ENCODE measurements around the gene SC5D. TPM values are rescaled to one million over a fixed set of nuclear protein-coding genes. Genes with fewer than 3 reads are reported as not detected.

The SC5D gene
- total RNA-seq, 2 donors from 2014 or later = 61.6 to 86.6 TPM

DNA sequence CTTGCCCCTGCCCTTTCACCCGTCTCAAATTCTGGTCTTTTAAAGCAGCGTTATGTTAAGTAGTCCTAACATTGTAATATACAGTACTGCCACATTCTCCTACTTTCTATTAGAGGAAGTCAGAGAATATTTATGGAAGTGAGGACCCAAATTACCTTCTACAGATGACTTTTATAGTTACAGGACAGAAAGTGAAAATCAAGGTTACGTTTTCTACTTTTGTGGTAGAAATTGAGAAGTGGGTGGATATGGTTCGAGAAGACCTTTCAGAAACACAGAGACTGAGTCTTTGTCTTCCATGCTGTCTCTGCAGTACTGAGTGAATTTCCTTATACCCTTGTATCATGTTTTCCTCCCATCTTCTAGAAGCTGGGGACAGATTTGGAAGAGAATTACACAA, 17.1 kb downstream of the SC5D start:
- 94% methylated on average over 4 of the region's 4 CpGs for WGBS
- no peak for TF ChIP-seq POLR2AphosphoS5 (IDR thresholded peaks at IDR 0.05)
- Histone ChIP-seq H3K4me3 (no peak overlapping the region), H3K9me3 (no peaks in the 10 kb centered on the region), H3K4me1 (replicated peaks) (no peaks in the 10 kb centered on the region), H3K27ac (no peak overlapping the region), H3K27me3 (replicated peaks; ENCODE audit: insufficient read depth) (no peaks in the 10 kb centered on the region), H3K36me3 (no peaks in the 10 kb centered on the region)
- DNase-seq (ENCODE audit: low spot score) = no peak
- intact Hi-C loops (cut with DNase I) = loop anchor here (10.0 kb wide), 1 partner anchor 1195 kb away; no protein-coding TSS in a partner anchor

DNA sequence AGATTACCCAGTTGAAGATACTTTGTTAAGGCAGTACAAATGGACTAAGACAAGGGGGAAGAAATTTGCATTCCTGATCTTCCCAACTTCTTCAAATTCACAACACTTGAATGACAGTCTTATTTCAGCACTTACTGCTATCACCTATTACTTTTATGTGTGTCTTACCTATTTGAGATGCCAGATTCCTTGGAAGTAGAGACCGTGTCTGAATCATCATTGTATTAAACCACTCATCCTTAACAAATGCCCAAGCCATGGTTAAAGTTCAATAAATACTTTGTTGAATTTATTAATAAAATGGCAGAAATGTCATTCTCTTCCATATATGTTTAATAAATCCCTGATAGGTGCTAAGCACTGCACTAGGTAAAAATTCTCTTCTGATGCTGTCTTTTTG, 18.3 kb downstream of the SC5D start:
- Histone ChIP-seq H3K27ac (no peak overlapping the region), H3K27me3 (replicated peaks; ENCODE audit: insufficient read depth) (no peaks in the 10 kb centered on the region), H3K4me1 (replicated peaks) (no peaks in the 10 kb centered on the region), H3K9me3 (no peaks in the 10 kb centered on the region), H3K36me3 (no peaks in the 10 kb centered on the region), H3K4me3 (no peak overlapping the region)
- intact Hi-C loops (cut with DNase I) = loop anchor here (10.0 kb wide), 1 partner anchor 1194 kb away; no protein-coding TSS in a partner anchor
- DNase-seq (ENCODE audit: low spot score) = no peak
- 89% methylated on average over 1 of the region's 1 CpG for WGBS
- TF ChIP-seq POLR2A (IDR thresholded peaks at IDR 0.05) = no peak
- TF ChIP-seq, protein P1, sequence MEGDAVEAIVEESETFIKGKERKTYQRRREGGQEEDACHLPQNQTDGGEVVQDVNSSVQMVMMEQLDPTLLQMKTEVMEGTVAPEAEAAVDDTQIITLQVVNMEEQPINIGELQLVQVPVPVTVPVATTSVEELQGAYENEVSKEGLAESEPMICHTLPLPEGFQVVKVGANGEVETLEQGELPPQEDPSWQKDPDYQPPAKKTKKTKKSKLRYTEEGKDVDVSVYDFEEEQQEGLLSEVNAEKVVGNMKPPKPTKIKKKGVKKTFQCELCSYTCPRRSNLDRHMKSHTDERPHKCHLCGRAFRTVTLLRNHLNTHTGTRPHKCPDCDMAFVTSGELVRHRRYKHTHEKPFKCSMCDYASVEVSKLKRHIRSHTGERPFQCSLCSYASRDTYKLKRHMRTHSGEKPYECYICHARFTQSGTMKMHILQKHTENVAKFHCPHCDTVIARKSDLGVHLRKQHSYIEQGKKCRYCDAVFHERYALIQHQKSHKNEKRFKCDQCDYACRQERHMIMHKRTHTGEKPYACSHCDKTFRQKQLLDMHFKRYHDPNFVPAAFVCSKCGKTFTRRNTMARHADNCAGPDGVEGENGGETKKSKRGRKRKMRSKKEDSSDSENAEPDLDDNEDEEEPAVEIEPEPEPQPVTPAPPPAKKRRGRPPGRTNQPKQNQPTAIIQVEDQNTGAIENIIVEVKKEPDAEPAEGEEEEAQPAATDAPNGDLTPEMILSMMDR (IDR thresholded peaks at IDR 0.05) = no peak
- no peak for TF ChIP-seq POLR2AphosphoS5 (IDR thresholded peaks at IDR 0.05)

DNA sequence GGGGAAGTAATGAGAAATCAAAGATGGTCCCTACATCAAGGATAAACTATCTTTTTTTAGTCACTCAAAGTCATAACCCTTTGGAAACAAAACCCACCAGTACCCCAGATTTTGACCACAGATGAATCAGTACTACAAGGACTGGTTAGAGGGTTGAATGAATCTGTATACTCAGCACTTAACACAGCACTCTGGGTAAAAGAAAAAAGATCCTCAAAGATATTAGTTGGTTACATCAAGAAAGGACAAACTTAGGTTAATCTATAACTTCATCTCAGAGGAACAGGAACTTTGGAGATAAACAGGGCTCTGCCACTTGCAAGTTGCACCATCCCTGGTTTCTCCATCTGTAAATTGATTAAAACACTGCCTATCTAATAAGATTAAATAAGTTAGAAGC, 18.8 kb downstream of the SC5D start:
- intact Hi-C loops (cut with DNase I) = loop anchor here (10.0 kb wide), 1 partner anchor 1193 kb away; no protein-coding TSS in a partner anchor
- Histone ChIP-seq H3K4me3 (no peak overlapping the region), H3K9me3 (no peaks in the 10 kb centered on the region), H3K4me1 (replicated peaks) (no peaks in the 10 kb centered on the region), H3K27me3 (replicated peaks; ENCODE audit: insufficient read depth) (no peaks in the 10 kb centered on the region), H3K27ac (no peak overlapping the region), H3K36me3 (no peaks in the 10 kb centered on the region)
- no peak for DNase-seq (ENCODE audit: low spot score)
- TF ChIP-seq POLR2A (IDR thresholded peaks at IDR 0.05) = no peak
- TF ChIP-seq POLR2AphosphoS5 (IDR thresholded peaks at IDR 0.05) = no peak

DNA sequence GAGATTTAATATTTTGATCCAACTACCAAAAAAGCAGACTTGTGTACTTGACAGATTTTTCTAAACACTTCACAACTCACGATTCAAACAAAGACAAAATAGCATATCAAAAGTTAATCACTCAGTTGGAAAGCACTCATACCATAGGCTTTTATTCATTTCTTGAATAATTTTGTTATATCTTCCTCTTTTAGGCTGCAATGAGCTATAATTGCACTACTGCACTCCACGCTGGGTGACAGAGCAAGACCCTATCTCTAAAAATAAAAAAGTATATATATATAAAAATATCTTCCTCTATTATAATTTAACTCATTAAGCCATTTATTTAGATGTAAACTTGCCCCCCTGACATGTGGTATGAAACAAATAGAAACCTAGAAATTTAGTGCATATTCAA, 19.9 kb downstream of the SC5D start:
- TF ChIP-seq, protein P1 (IDR thresholded peaks at IDR 0.05) = no peak
- no peak for TF ChIP-seq POLR2AphosphoS5 (IDR thresholded peaks at IDR 0.05)
- TF ChIP-seq POLR2A (IDR thresholded peaks at IDR 0.05) = no peak
- DNase-seq (ENCODE audit: low spot score) = no peak

DNA sequence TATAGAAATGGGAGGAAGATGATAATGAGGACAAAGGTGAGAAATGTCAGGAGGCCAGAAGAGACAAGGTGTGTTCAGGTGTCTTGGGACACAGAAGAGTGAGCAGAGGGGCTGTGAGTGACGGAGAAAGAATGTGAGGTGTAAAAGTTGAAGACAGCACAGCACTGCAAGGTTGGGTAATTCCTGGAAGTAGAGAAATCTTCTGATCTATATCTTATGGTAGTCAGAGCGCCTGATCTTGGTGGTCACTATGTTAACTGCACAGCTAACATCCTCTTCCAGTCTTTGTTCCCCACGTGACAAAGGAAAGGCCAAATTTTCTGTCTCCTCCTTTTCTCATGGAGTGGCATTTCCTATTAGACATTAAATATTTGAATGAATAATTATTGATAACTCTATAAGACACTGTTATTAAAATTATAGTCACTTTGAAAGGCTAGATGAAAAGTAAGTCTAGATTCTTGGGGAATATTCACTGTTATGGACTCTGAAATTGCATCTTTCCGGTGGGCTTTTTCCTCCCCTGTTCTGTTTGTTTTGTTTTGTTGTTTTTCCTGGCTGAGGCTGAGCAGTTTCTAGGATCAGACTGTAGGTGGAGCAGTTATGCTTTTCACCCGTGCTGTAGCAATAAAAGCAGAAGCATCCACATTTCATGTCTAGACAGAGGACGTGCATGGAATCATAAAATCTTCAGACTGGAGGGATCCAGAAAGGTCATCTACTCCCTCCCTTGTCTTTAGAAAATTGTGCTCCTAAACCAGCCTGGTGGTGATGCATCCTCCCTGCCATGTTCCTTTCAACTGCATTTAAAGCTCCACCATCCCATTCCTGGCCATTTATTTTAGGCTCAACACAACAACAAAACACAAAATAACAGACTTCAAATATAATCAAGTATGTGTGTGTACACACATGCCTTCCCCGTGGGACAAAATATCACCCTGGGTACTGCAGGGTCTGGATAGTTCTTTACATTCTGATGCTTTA, 26.6 kb downstream of the SC5D start:
- WGBS = 22% methylated on average over 7 of the region's 7 CpGs
- no peak overlapping the region for H3K27ac ChIP-seq
- H3K36me3 ChIP-seq = no peaks in the 10 kb centered on the region
- H3K4me1 ChIP-seq (replicated peaks) = no peaks in the 10 kb centered on the region
- TF ChIP-seq POLR2A (IDR thresholded peaks at IDR 0.05) = no peak
- TF ChIP-seq, protein P1 (IDR thresholded peaks at IDR 0.05) = peak; percentile 55 to 88 (median 74)
- TF ChIP-seq POLR2AphosphoS5 (IDR thresholded peaks at IDR 0.05) = peak; percentile 76
- DNase-seq (ENCODE audit: low spot score) = peak; percentile 47
- H3K27me3 ChIP-seq (replicated peaks; ENCODE audit: insufficient read depth) = no peaks in the 10 kb centered on the region
- no peak overlapping the region for H3K4me3 ChIP-seq
- H3K9me3 ChIP-seq = no peaks in the 10 kb centered on the region
- intact Hi-C loops (cut with DNase I) = loop anchor here (2.0 to 10.0 kb wide), 2 partner anchors 274 to 1186 kb away; no protein-coding TSS in a partner anchor

More for the DNA sequence above, 19.9 kb downstream of the SC5D start:
- 84% methylated on average over 2 of the region's 2 CpGs for WGBS
- Histone ChIP-seq H3K27me3 (replicated peaks; ENCODE audit: insufficient read depth) (no peaks in the 10 kb centered on the region), H3K4me1 (replicated peaks) (no peaks in the 10 kb centered on the region), H3K4me3 (no peak overlapping the region), H3K9me3 (no peaks in the 10 kb centered on the region), H3K36me3 (no peaks in the 10 kb centered on the region), H3K27ac (no peak overlapping the region)
- intact Hi-C loops (cut with DNase I) = loop anchor here (10.0 kb wide), 1 partner anchor 1192 kb away; no protein-coding TSS in a partner anchor
